Inflammatory macrophage (primary cell): ENCODE results near the gene BMP5.

ENCODE experiments used
- DNase-seq, 2 donors: peaks; one replicate each; pipeline ENCODE4 v3.0.0-alpha.2; 2020 to 2022

Gene BMP5

GRCh38 chr6:55811074-55811473 lies 64.3 kb downstream of the BMP5 start:
- DNase-seq = no peak

DNA sequence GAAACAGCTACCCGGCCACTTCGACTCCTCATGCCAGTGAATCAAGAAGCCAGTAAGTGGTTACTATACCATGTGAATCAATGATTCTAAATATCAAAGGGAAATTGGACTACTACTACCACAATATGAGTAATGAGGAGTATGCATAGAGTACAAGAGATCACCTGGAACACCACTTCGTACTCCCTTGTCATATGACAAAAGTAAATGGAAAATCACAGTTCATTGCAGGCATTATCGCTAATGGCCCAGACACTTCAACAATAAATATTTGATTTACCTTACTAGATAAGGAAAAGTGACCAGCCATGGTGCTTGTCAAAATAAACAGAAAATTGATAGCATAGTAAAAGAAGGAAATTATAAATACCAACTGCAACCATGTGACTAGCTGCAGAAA lies 73.1 kb downstream of the BMP5 start:
- no peak for DNase-seq

DNA sequence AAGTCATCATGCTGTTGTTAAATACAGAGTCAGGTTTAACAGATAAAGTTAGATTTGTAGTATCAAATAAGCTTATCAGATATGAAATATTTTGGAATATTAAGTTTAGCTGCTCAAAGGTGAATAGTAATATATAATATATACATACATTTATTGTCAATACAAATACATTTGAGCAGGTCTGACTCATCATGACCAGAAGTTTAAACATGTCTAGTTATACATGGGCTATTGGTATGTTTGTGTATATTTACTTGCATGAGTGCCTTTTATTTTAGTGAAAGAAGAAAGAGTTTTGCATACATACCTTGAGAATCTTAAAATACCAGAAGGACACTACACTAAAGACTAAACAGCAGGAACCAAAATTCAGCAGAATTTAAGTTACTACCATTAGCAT lies 76.8 kb downstream of the BMP5 start:
- DNase-seq = no peak

DNA sequence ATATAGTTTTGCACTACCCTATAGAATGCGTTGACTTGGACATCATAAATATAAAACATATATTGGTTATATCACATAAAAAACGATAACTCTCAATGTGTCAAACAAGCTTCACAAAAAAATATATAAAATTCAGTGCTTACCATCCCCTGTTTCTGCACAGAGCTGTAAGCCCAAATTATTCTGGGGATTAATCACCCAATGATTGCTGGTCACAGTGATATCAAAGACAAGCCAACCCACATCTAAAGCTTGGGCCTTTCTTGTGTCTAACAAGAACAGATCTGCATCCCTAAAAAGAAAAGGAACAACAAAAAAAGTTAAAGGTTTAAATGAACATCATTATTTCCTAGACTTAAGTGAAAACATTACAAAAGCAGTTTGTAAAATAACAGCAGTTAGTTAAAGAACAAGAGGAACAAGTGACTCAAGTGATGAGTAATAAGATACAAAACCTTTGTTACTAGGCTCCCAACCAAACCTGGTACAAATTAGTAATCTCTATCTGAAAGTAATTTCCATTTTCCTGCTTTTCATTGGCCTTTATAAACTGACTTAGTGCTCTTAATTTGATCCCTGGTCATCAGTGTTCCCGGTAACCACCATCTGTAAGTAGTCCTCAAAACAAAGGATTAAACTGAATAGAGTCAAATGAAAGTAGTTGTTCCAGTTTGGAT lies 81.1 kb downstream of the BMP5 start:
- DNase-seq = no peak

DNA sequence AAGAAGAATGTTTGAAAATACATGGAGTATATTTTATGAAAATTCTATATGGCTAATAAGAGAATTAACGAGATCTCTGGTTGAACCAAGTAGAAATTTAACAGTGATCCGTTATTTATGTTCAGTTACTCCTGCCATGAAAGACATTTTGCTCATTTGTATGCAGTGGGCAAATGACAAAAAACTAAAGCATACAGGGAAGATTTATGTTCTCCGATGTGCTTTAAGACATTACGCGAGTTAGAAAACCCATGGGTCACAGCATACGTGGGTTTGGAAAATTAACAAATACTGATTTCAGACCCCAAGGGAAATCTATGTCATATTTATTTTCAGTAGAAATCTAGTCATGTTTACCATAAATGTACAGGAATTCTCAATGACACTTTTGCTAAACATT lies 90.1 kb downstream of the BMP5 start:
- DNase-seq = no peak

GRCh38 chr6:55782275-55782674 lies 93.1 kb downstream of the BMP5 start:
- DNase-seq = no peak

- DNase-seq = no peak
Measured at GRCh38 chr6:55778705-55779104, 96.7 kb downstream of the BMP5 start.

DNA sequence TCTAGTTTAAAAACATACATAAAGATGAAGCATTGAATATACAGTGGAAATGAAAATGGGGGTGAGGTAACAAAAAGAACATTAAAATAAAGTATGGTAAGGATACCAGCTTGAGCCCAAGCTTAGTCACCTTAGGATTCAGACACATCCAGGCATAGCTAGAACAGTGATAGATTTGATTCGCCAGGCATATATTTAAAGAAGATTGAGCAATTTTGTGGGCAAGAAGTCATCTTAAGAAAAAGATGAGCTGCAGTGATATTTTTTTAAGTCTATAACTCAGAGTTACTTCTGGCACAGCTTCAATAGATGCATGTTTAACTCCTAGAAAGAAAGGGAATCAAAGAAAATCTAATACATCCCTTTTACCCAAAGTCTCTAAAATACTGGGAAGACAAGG lies 97.9 kb downstream of the BMP5 start:
- DNase-seq = no peak

- DNase-seq = no peak
Measured at GRCh38 chr6:55776113-55776512, 99.3 kb downstream of the BMP5 start.

GRCh38 chr6:55775029-55775318 lies 100.4 kb downstream of the BMP5 start:
- DNase-seq = no peak

DNA sequence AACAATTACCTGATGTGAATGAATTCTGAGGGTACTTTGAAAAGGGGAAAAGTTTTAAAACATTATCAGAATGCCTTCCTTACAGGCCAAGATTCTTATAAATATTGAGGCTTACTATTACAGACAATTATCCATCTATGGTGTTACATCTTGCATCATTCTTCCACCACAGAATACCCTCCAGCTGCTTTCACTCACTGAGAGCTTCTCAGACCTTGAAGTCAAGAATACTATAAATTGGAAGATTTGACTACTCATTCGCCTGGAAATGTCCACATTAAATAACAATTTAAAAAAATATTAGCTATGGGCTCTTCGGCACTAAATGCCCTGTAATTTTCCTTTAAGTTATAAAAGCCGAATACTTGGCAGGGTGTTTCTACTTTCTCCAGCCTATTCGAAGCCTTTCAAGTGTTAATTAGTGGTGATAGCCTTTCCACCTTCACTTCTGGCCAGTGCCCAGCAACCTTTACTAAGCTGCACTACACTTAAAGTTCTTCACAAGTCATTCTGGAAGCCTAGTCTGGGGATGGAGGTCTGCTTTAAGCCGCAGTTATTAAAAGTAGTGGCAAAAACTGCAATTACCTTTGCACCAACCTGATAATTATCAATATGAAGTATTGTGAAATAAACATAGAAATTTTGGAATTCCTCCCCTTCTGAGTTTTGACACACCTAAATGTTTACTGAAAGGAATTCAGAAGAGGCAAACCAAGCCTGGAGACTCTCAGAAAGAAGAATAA lies 100.9 kb downstream of the BMP5 start:
- DNase-seq = no peak

DNA sequence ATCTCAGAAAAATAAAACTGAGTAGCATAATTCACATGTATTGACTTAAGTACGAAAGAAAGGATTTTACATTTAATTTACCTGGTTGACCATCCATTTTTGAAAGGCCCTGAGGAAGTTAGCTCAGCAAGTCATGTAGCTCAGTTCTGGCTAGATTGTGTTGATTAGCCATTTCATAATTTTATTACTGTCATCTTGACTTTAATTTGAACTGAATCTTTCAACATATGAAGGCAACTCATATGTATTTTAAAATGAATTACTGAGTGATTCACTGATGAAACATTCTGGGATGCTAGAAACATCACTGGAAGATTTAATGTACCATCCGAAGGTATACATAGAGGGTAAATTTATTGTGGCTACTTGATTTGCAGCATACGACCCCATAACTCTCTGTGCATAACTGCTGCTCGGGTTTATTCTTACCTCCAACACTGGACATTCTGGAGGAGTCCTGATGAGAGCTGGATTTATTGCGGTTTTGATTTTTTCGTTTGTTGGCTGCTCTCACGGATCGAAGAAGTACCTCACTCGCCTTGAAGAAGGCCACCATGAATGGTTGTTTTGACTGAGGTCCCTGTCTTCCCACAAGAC lies 101.7 kb downstream of the BMP5 start:
- no peak for DNase-seq

GRCh38 chr6:55772730-55773129 lies 102.7 kb downstream of the BMP5 start:
- no peak for DNase-seq

DNA sequence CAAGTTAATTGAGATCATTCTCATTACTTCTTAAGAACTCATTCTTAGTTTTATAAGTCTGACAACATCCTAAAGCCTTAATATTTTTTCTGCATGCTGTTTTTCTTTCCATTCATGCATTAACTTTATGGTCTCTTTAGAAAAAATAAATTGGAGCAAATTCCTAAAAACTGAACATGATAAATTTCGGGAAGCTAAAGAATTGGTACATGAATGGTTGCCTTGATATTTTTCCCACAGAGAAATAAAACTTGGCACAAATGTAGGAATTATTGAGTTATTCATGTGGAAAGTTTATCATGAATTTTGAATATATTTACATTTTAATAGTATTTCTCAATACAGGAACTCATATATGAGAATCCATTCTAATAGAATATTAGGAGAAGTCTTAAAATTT lies 115.9 kb downstream of the BMP5 start:
- no peak for DNase-seq

GRCh38 chr6:55758156-55758937 lies 117.0 kb downstream of the BMP5 start:
- DNase-seq = no peak

- DNase-seq = no peak
Measured at GRCh38 chr6:55756531-55757031, 118.8 kb downstream of the BMP5 start.

DNA sequence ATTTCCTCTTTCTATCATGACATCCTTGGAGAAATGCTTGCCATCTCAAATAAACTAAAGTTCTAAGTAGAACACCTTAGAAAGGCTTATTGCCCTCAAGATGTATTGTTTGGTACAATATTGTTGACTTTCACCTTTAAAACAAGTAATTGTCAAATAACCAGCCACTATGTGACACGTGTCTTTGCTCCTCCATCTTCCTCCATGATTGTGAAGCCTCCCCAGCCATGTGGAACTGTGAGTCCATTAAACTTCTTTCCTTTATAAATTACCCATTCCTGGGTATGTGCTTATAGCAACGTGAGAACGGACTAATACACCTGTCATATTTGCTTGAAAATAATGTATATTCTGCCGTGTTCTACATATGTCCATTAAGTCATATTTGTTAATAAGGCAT lies 126.5 kb downstream of the BMP5 start:
- no peak for DNase-seq

DNA sequence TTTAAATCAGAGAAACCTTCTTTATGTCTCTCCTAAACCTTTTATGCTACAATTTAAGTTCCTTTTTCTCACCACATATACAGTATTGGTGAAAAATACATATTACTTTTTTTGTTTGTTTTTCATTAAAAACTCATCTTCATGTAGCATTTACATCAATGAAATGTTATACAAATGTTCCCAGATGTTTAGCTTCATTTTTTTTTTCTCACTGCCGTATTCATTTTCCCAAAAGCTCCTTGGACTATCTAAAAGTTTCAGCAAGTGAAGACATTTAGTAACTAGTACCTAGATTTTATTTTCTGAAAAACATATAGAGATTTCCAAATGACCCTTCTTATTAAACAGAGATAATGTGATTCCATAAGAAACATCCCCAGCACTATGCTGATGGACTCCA lies 128.9 kb downstream of the BMP5 start:
- no peak for DNase-seq

DNA sequence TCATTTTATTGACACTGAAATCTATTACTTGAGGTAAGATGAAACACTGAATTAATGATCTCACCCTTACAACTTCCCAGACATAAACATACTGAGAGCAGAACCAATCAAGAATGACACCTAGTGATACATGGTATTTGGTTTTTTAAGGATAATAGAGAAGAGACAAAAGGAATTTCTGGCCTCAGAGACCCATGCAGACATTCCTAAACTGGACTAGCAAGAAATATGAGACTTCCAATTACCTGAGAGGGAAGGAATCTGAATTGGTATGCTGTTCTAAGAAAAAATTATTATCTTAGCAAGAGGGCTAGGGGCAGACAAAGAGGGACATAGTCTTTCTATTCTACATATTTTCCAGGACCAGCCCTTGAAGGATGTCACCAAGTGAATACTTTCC lies 141.1 kb downstream of the BMP5 start:
- DNase-seq = no peak

- no peak for DNase-seq
Measured at GRCh38 chr6:55729665-55730064, 145.7 kb downstream of the BMP5 start.

- no peak for DNase-seq
Measured at GRCh38 chr6:55726144-55726543, 149.2 kb downstream of the BMP5 start.

- DNase-seq = no peak
Measured at GRCh38 chr6:55714831-55715230, 160.6 kb downstream of the BMP5 start.

DNA sequence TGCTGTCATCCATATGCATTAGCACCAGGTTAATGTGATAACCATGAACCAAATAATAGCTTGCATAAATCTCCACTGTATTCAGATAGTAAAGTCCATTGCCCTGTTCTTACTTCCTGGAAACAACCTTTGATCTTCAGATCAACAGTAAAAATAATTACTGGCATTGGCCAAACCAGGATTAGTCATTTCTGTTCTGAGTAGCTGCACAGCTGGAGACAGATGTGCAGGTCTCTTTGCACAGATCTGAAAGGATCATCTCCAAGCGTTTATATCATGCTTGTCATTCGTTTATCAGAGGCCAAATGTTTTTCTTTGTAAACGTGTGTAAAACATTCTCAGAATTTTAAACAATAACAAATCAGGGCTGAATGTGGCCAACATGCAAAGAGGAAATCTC lies 162.0 kb downstream of the BMP5 start:
- DNase-seq = no peak
